ENCODE results near the gene PPP1R9A.

The PPP1R9A gene

GRCh38 chr7:94882891-94883290, 24.5 kb upstream of the PPP1R9A start:
- Histone ChIP-seq H2AFZ (ENCODE audit: low read length) (no peak overlapping the region), H3K4me3 (ENCODE audit: low read length, poor library complexity, severe bottlenecking) (no peak overlapping the region), H3K9me3 (ENCODE audit: insufficient read depth, low read depth, low read length) (no peaks in the 10 kb centered on the region), H3F3A (ENCODE audit: low read depth) (no peaks in the 10 kb centered on the region), H3K9ac (ENCODE audit: low read depth, low read length, poor library complexity, severe bottlenecking) (no peak overlapping the region), H3K4me2 (ENCODE audit: low read depth, low read length, poor library complexity, severe bottlenecking) (no peak overlapping the region), H4K20me1 (ENCODE audit: insufficient read depth, low read length, poor library complexity, severe bottlenecking) (no peaks in the 10 kb centered on the region), H3K27me3 (ENCODE audit: insufficient read depth, low read length, poor library complexity, severe bottlenecking) (no peaks in the 10 kb centered on the region), H3K4me1 (ENCODE audit: insufficient read depth, low read length, poor library complexity, severe bottlenecking) (no peaks in the 10 kb centered on the region), H3K36me3 (ENCODE audit: insufficient read depth, low read length) (no peaks in the 10 kb centered on the region), H3K9me2 (replicated peaks; ENCODE audit: low read depth, low read length) (no peaks in the 10 kb centered on the region), H3K79me2 (ENCODE audit: insufficient read depth, low read length) (no peaks in the 10 kb centered on the region)
- TF ChIP-seq EZH2phosphoT487 (IDR thresholded peaks at IDR 0.05; ENCODE audit: borderline replicate concordance) (no peak), CTCF (conservative IDR thresholded peaks at IDR 0.05; ENCODE audit: low read length) (no peak)

GRCh38 chr7:94883616-94884015, 23.8 kb upstream of the PPP1R9A start:
- no peaks in the 10 kb centered on the region for H3K79me2 ChIP-seq (ENCODE audit: insufficient read depth, low read length)
- H3K4me2 ChIP-seq (ENCODE audit: low read depth, low read length, poor library complexity, severe bottlenecking) = no peak overlapping the region
- H3K9me2 ChIP-seq (replicated peaks; ENCODE audit: low read depth, low read length) = no peaks in the 10 kb centered on the region
- H2AFZ ChIP-seq (ENCODE audit: low read length) = no peak overlapping the region
- no peak overlapping the region for H3K9ac ChIP-seq (ENCODE audit: low read depth, low read length, poor library complexity, severe bottlenecking)
- H3F3A ChIP-seq (ENCODE audit: low read depth) = no peaks in the 10 kb centered on the region
- no peaks in the 10 kb centered on the region for H4K20me1 ChIP-seq (ENCODE audit: insufficient read depth, low read length, poor library complexity, severe bottlenecking)
- H3K36me3 ChIP-seq (ENCODE audit: insufficient read depth, low read length) = no peaks in the 10 kb centered on the region
- H3K4me3 ChIP-seq (ENCODE audit: low read length, poor library complexity, severe bottlenecking) = no peak overlapping the region
- H3K4me1 ChIP-seq (ENCODE audit: insufficient read depth, low read length, poor library complexity, severe bottlenecking) = no peaks in the 10 kb centered on the region
- TF ChIP-seq EZH2phosphoT487 (IDR thresholded peaks at IDR 0.05; ENCODE audit: borderline replicate concordance) (no peak), CTCF (conservative IDR thresholded peaks at IDR 0.05; ENCODE audit: low read length) (no peak)
- no peaks in the 10 kb centered on the region for H3K27me3 ChIP-seq (ENCODE audit: insufficient read depth, low read length, poor library complexity, severe bottlenecking)
- H3K9me3 ChIP-seq (ENCODE audit: insufficient read depth, low read depth, low read length) = no peaks in the 10 kb centered on the region

GRCh38 chr7:94888551-94888950, 18.8 kb upstream of the PPP1R9A start:
- Histone ChIP-seq H3K9ac (ENCODE audit: low read depth, low read length, poor library complexity, severe bottlenecking) (no peak overlapping the region), H3K4me1 (ENCODE audit: insufficient read depth, low read length, poor library complexity, severe bottlenecking) (peaks cover 11% of the 10 kb centered on the region), H3K79me2 (ENCODE audit: insufficient read depth, low read length) (no peaks in the 10 kb centered on the region), H3K4me3 (ENCODE audit: low read length, poor library complexity, severe bottlenecking) (no peak overlapping the region), H3K4me2 (ENCODE audit: low read depth, low read length, poor library complexity, severe bottlenecking) (no peak overlapping the region), H3K36me3 (ENCODE audit: insufficient read depth, low read length) (no peaks in the 10 kb centered on the region), H3K27me3 (ENCODE audit: insufficient read depth, low read length, poor library complexity, severe bottlenecking) (no peaks in the 10 kb centered on the region), H3K9me2 (replicated peaks; ENCODE audit: low read depth, low read length) (no peaks in the 10 kb centered on the region), H3K9me3 (ENCODE audit: insufficient read depth, low read depth, low read length) (no peaks in the 10 kb centered on the region), H3F3A (ENCODE audit: low read depth) (no peaks in the 10 kb centered on the region), H4K20me1 (ENCODE audit: insufficient read depth, low read length, poor library complexity, severe bottlenecking) (no peaks in the 10 kb centered on the region), H2AFZ (ENCODE audit: low read length) (no peak overlapping the region)
- TF ChIP-seq EZH2phosphoT487 (IDR thresholded peaks at IDR 0.05; ENCODE audit: borderline replicate concordance) (no peak), CTCF (conservative IDR thresholded peaks at IDR 0.05; ENCODE audit: low read length) (no peak)
